Measurements from ENCODE around the gene TPRG1L.

- TF ChIP-seq CTCF (IDR thresholded peaks at IDR 0.05; ENCODE audit: borderline replicate concordance, extremely low read depth, low read length, poor library complexity, severe bottlenecking) (no peak), EZH2 (IDR thresholded peaks at IDR 0.05; ENCODE audit: borderline replicate concordance, low read depth, low read length, severe bottlenecking) (no peak)
Observed at GRCh38 chr1:3594706-3595377, 30.0 kb upstream of the TPRG1L start.

All from DND-41 (cell line).